RWPE2 (cell line): ENCODE measurements around the gene MRPL40.

Source experiments
- ATAC-seq: fragments of 200-7000 bp; cut with Tn5 transposase; 3 replicates; pipeline ENCODE4 v1.9.1; 2021; ENCODE audit warnings: low read depth
- DNase-seq: peaks from one replicate; pipeline ENCODE4 v3.0.0-alpha.2; 2020; ENCODE audit warnings: low spot score
- H3K27ac ChIP-seq: fragments of 450-650 bp; 2 replicates; pipeline ENCODE4 v1.5.1; 2017; ENCODE audit warnings: mild to moderate bottlenecking; ENCODE audit not compliant: poor library complexity, severe bottlenecking
- H3K27me3 ChIP-seq: fragments of 250-450 bp; sonication (Bioruptor Pico); 2 replicates; pipeline ENCODE4 v1.5.1; 2021; ENCODE audit warnings: mild to moderate bottlenecking, moderate library complexity; ENCODE audit not compliant: insufficient read depth, poor library complexity, severe bottlenecking
- H3K36me3 ChIP-seq: fragments of 250-450 bp; sonication (Bioruptor Pico); 2 replicates; pipeline ENCODE4 v1.5.1; 2020; ENCODE audit warnings: low read depth, mild to moderate bottlenecking, moderate library complexity
- H3K4me1 ChIP-seq: fragments of 250-450 bp; sonication (Bioruptor Pico); 2 replicates; pipeline ENCODE4 v1.5.1; 2021; ENCODE audit warnings: mild to moderate bottlenecking, moderate library complexity; ENCODE audit not compliant: insufficient read depth, poor library complexity, severe bottlenecking
- H3K4me3 ChIP-seq: fragments of 250-450 bp; sonication (Bioruptor Pico); 2 replicates; pipeline ENCODE4 v1.5.1; 2021; ENCODE audit warnings: mild to moderate bottlenecking, moderate library complexity; ENCODE audit not compliant: severe bottlenecking
- H3K9me3 ChIP-seq: fragments of 250-450 bp; sonication (Bioruptor Pico); 2 replicates; pipeline ENCODE4 v1.5.1; 2021; ENCODE audit warnings: mild to moderate bottlenecking, moderate library complexity; ENCODE audit not compliant: severe bottlenecking
- CTCF ChIP-seq: fragments of 450-650 bp; IDR thresholded peaks from one replicate; pipeline ENCODE4 v1.5.1; 2017; ENCODE audit warnings: mild to moderate bottlenecking, moderate library complexity; ENCODE audit not compliant: poor library complexity, severe bottlenecking

The MRPL40 gene

GRCh38 chr22:19480789-19481188 is 48.4 kb downstream of the MRPL40 start:
- TF ChIP-seq CTCF, result no peak
- Histone ChIP-seq H3K9me3 (no peaks in the 10 kb centered on the region), H3K27ac (peak overlapping the region; percentile 99), H3K4me1 (peaks cover 33% of the 10 kb centered on the region), H3K36me3 (peaks cover 54% of the 10 kb centered on the region), H3K27me3 (no peaks in the 10 kb centered on the region), H3K4me3 (peak overlapping the region; percentile 66)
- no peak for DNase-seq
- ATAC-seq, result no peak

- H3K4me1 ChIP-seq, result peaks cover 30% of the 10 kb centered on the region
- H3K27me3 ChIP-seq, result no peaks in the 10 kb centered on the region
- no peak for ATAC-seq
- H3K9me3 ChIP-seq, result no peaks in the 10 kb centered on the region
- peak overlapping the region; percentile 99 for H3K27ac ChIP-seq
- no peak overlapping the region for H3K4me3 ChIP-seq
- no peak for DNase-seq
- no peak for TF ChIP-seq CTCF
- H3K36me3 ChIP-seq, result peaks cover 63% of the 10 kb centered on the region
Observed at GRCh38 chr22:19482297-19482696, 50.0 kb downstream of the MRPL40 start.

DNA sequence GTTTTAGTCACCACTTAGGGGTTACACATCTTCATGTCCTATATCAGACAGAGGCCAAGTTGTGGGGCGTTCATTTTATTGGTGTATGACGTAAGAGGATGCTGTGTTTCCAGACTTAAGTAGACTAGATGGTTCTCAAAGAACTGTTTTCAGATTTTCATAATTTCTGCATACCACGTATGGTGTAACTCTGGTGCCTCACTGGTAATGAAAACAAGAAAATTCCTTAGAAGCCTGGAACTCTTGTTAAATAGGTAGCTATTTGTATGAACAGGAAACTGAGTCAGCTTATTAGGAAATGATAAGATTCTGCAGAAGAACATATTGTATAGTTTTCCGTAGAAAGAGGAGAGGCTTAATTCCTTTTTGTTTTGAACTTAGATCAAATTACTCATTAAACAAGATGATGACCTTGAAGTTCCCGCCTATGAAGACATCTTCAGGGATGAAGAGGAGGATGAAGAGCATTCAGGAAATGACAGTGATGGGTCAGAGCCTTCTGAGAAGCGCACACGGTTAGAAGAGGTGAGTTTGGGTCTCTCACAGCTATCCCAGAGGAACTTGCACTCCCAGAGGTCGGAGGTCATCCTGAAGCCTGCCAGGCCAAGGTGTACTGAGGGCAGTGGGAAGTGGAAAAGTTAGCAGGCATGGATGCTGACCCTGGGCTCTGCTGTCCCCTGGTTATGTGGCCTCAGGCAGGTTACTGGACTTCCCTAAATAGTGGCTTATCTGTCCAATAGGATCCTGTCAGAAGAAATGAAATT is 51.3 kb downstream of the MRPL40 start:
- peaks cover 27% of the 10 kb centered on the region for H3K4me1 ChIP-seq
- DNase-seq (no peak), ATAC-seq (peak; percentile 40)
- H3K4me3 ChIP-seq, result no peak overlapping the region
- peak overlapping the region; percentile 99 for H3K27ac ChIP-seq
- TF ChIP-seq CTCF, result no peak
- no peaks in the 10 kb centered on the region for H3K9me3 ChIP-seq
- H3K27me3 ChIP-seq, result no peaks in the 10 kb centered on the region
- peaks cover 71% of the 10 kb centered on the region for H3K36me3 ChIP-seq
